Vagina (tissue), 2 donors: ENCODE measurements around the gene FGD2.

ENCODE experiments used
- CTCF ChIP-seq, 3 experiments: fragments of 450-650 bp in 2 of 3; fragments of 200-600 bp in 1 of 3; sonication (generic) in 1 of 3; IDR thresholded peaks; one replicate each; pipeline ENCODE4 v1.5.1; 2017 to 2019; ENCODE audit warnings: antibody characterized with exemption in 3 of 3, mild to moderate bottlenecking in 2 of 3, moderate library complexity in 2 of 3
- POLR2A ChIP-seq, 2 donors: fragments of 450-650 bp; IDR thresholded peaks; one replicate each; pipeline ENCODE4 v1.6.1; 2017; ENCODE audit warnings: antibody characterized with exemption in 2 of 2, mild to moderate bottlenecking in 2 of 2, moderate library complexity in 2 of 2
- POLR2AphosphoS5 ChIP-seq, 2 donors: sonication (generic); formaldehyde crosslinking; IDR thresholded peaks; one replicate each; pipeline ENCODE4 v1.9.0; 2017; ENCODE audit warnings: antibody characterized with exemption in 2 of 2, mild to moderate bottlenecking in 2 of 2, low read depth in 1 of 2; ENCODE audit not compliant: insufficient read depth in 1 of 2

- TF ChIP-seq CTCF (IDR thresholded peaks at IDR 0.05) = no peak
- no peak for TF ChIP-seq POLR2AphosphoS5 (IDR thresholded peaks at IDR 0.05; ENCODE audit: insufficient read depth in 1 of 2, low read depth in 1 of 2)
- no peak for TF ChIP-seq POLR2A (IDR thresholded peaks at IDR 0.05)
Measured at GRCh38 chr6:37005061-37005810, at the start of gene FGD2.
